ENCODE data around the gene TRIM4. TPM values are rescaled to one million over a fixed set of nuclear protein-coding genes. Genes with fewer than 3 reads are reported as not detected.
"Not testable (repeated sequence)": the region's sequence is repeated elsewhere in the genome, so short reads cannot be mapped to it uniquely, and the experiment has no call there.

The TRIM4 gene, protein sequence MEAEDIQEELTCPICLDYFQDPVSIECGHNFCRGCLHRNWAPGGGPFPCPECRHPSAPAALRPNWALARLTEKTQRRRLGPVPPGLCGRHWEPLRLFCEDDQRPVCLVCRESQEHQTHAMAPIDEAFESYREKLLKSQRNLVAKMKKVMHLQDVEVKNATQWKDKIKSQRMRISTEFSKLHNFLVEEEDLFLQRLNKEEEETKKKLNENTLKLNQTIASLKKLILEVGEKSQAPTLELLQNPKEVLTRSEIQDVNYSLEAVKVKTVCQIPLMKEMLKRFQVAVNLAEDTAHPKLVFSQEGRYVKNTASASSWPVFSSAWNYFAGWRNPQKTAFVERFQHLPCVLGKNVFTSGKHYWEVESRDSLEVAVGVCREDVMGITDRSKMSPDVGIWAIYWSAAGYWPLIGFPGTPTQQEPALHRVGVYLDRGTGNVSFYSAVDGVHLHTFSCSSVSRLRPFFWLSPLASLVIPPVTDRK
- 17.2 TPM for polyA plus RNA-seq (2013, experiment 1 of 2; ENCODE audit: insufficient read length)
- 18.5 TPM for polyA plus RNA-seq (2013, experiment 2 of 2; ENCODE audit: insufficient read length)

DNA sequence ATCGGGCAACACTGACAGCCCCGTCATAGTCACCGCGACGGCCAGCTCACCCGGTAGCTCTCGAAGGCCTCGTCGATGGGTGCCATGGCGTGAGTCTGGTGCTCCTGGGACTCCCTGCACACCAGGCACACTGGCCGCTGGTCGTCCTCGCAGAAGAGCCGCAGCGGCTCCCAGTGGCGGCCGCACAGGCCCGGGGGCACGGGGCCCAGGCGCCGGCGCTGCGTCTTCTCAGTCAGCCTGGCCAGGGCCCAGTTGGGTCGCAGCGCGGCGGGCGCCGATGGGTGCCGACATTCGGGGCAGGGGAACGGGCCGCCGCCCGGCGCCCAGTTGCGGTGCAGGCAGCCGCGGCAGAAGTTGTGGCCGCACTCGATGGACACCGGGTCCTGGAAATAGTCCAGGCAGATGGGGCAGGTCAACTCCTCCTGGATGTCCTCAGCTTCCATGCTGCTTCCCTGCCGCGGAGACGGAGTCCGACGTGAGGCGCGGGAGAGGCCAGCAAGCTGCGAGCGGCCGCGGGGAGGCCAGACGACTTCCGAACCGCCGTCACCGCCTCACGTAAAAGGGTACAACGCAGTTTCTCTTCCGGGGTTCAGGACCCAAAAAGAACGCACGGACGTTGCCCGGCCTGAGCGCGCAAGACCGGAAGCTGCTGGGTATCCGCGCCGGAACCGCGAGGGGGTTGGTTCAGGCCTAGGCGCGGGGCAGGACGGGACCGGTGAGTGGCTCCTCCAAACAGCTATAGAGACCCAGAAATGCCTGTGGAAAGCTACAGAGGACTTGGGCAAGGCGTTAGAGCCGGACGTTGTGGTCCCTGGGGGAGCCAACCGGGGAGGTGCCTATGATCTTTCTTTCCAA, at the start of gene TRIM4:
TRIM4 (minus strand) TSS at position 572 of the 855 bp plus-strand sequence; CDS start at position 443, 129 bp downstream.
- peak; percentile 94 for DNase-seq

DNA sequence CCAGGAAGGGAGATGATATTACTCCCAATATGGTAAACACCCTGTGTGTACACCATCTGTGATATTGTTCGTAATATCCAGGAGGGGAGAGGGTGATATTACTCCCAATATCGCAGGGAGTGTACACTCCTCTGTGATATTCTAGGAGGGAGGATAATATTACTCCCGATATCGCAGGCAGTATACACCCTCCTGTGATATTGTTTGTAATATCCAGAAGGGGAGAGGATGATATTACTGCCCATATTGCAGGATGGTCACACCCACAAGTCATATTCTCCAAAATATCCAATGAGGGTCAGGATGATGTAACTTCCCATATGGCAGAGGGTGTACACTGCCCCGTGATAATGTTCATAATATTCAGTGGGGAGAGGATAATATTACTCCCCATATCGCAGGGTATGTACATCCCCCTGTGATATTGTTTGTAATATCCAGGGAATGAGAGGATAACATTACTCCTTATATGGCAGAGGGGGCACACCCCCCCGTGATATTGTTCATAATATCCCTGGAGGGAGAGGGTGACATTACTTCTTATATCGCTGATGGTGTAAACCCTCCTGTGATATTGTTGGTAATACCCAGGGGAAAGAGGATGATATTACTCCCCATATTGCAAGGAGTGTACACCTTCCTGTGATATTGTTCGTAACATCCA, 39.4 kb upstream of the TRIM4 start:
- no peak for DNase-seq

DNA sequence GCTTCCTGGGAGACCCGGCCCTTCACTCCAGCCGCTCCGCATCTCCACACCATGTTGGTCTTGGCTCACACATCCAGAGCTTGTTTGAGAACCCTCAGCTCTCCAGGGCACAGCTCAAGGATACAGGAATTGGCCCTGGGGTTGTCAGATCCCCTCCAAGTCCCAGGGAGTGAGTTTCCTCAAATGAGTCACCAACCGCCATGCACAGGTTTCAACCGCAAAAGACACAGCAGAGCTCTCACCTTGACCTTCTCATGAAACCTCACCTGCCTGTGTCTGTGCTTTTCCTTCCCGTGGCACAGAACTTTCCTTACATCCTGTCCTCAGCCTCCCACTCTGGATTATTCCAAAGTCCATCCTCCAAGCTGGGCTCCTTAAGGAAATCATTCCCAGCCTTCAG, 35.9 kb upstream of the TRIM4 start:
- DNase-seq, result no peak

DNA sequence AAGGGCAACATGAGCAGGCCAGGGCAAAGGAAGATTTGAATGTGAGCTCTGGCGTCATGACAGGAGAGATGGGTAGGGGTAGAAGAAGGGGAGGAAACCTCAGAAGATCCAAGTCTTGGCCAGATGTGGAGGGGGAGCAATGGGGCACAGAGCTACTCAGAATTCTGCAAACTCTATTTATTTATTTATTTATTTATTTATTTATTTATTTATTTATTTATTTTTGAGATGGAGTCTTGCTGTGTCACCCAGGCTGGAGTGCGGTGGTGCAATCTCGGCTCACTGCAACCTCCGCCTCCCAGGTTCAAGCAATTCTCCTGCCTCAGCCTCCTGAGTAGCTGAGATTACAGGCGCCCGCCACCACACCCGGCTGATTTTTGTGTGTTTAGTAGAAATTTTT, 35.3 kb upstream of the TRIM4 start:
- DNase-seq, result not testable (repeated sequence)

DNA sequence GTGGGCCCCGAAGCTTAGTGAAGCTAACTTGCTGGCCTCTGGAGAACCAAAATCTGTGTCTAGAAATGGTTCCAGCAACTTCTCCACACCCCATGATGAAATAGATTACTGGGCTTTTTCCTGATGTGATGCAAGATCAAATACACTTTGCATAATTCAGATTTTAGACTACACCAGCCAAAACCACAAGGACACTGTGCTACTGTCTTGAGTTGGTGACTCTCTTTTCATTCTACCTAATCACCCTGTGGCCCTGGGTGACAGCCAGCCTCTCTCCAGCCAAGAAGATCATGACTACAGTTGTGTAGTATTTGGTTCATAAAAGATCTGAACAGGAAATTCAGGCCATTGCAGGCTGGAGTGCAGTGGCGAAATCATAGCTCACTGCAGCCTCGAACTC, 34.3 kb upstream of the TRIM4 start:
- DNase-seq, result peak; percentile 6

DNA sequence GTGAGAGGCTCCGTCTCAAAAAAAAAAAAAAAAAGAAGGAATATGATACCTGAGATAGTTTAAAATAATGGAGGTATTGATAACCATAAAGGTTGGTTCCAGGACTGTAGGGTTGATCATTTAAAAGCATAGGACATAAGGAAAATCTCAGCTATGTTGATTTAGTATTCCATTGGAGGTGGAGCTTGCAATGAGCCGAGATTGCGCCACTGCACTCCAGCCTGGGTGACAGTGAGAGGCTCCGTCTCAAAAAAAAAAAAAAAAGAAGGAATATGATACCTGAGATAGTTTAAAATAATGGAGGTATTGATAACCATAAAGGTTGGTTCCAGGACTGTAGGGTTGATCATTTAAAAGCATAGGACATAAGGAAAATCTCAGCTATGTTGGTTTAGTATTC, 33.3 kb upstream of the TRIM4 start:
- DNase-seq, result not testable (repeated sequence)

DNA sequence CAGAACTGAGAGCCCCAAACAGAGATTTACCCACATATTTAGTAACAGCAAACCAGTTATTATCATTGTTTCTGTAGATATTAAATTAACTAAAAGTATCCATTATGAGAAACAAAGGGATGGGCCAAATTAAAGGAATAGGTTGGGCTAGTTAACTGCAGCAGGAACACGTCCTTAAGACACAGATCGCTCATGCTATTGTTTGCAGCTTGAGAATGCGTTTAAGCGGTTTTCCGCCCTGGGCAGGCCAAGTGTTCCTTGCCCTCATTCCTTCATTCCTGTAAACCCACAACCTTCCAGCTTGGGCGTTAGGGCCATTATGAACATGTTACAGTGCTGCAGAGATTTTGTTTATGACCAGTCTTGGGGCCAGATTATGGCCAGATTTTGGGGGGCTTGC, 31.5 kb upstream of the TRIM4 start:
- not testable (repeated sequence) for DNase-seq

DNA sequence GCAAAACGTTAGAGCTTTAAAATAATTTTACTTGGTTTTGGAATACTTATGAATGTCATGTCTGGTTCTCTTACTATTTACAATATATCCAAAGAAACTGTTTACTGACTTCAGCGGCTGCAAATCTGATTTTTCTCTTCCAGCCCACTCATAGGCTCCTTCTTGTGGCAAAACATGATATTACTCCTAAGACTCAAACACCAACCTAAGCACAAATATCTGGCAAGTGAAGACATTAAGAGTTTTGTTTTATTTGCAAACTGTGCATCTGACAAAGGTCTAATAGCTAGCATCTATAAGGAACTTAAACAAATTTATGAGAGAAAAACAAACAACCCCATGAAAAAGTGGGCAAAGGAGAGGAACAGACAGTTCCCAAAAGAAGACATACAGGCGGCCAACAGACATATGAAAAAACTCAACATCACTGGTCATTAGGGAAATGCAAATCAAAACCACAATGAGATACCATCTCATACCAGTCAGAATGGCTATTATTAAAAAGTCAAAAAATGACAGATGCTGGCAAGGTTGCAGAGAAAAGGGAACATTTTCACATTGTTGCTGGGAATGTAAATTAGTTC, 30.4 kb upstream of the TRIM4 start:
- DNase-seq, result no peak

DNA sequence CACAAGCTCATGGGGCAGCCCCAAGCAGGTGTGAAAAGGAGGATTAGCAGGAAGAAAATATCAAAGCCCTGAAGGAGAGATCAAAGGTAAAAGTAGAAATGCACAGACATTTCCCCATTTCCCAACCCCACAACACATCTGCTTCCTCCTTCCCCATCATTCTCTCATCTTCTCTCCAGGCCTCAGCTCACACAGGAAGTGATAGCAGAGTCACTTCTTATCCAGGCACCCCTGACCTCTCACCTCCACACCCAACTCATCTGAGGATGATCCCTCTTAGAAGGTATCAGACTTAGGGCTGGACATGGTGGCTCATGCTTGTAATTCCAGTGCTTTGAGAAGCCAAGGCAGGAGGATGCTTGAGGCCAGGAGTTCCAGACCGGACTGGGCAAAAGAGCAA, 28.3 kb upstream of the TRIM4 start:
- no peak for DNase-seq

DNA sequence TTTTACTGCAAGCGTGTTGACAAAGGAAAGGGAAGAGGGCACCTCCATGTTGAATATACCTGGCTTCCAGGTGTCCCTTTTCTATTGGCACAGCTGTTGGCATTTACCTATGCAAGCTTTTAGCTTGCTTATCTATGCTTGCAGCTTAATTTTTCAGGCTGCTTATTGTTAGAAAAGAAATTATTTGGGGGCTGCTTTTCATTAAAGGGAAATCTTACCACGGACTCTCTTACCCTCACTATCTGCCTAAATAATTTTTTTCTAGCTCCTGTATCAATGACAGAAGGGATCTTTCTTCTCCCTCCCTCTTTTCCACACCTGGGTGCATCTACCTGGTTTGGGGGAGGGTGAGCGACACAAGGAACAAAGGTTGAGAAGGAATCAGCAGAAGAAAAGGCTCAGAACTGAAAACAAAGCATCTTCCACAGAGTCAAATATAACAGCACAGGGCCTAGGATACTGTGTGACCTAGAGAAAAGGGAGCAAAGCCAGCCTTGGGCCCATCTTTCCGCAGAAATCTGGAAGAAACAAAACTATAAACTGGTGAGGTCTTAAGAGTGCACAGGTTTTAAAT, 25.3 kb upstream of the TRIM4 start:
- DNase-seq, result no peak

DNA sequence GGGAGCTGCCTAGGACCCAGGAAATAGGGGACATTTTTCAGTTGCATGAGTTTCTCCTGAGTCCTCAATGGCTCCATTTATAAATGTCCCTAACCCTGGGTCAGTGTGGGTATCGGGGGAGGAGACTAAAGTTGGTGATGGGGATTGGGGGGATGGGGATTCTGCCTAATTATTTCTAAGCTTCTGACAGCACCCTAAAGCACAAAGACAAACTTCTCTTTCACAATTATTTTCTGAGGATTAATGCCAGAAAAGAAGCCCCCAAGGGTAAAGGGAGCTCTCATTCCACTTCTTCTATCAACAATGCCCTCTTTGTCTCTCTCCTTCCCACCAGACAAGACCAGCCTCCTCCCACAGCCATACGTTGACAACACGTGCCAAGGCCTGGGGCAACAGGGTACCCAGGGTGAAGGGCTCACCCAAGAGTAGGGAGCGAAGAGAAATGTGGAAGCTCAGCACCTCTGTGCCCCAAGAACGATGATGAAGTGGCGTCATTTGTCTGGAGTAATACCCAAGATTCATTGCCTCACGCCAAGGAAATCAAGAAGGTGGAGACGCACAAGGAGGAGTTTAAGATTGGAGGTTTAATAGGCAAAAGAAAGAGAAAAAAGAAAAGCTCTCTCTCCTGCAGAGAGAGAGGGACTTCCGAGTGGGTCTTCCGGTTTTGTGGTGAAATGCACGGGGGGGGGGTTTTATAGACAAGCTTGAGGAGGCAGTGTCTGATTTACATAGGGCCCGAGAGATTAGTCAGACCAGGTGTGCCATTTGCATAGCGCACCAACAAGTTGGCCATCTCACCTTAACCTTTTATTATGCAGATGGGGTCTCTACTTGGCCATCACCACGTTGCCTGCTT, 24.5 kb upstream of the TRIM4 start:
- DNase-seq, result no peak

DNA sequence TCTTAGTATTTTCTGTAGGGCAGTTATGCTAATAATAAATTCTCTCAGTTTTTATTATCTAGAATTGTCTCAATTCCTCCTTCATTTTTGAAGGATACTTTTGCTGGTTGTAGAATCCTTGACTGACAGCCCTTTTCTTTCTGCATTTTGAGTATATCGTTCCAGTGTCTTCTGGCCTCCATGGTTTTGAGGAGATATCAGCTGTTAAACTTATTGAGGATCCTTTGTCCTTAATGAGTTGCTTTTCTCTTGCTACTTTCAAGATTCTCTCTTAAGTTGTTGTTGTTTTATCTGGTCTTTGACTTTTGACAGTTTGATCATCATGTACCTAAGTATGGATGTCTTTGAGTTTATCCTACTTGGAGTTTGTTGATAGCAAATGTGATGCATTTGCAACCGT, 19.0 kb upstream of the TRIM4 start:
- no peak for DNase-seq

DNA sequence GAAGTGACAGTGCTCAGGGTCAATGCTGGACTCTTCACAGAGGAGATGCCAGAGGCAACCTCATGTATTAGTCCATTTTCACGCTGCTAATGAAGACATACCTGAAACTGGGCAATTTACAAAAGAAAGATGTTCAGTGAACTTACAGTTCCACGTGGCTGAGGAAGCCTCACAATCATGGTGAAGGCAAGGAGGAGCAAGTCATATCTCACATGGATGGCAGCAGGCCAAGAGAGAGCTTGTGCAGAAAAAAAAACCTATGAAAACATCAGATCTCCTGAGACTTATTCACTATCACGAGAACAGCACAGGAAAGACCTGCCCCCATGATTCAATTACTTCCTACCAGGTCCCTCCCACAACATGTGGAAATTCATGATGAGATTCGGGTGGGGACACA, 15.7 kb upstream of the TRIM4 start:
- DNase-seq, result not testable (repeated sequence)

DNA sequence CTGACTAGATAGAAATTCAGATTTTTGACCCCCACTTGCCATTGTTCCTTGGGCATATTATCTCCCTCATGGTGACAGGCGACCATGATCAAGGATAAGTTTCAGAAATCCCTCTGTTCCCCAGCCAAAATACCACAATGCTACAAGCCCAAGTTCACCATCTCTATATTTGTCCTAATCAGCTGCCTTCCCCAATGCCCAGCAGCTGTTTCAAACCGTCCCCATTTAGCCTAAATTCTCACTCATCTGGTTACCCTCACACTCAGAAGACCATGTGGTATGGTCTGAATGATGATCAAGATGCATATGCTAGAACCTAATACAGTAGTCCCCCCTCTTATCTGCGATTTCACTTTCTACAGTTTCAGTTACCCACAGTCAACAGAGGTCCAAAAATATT, 11.0 kb upstream of the TRIM4 start:
- no peak for DNase-seq

DNA sequence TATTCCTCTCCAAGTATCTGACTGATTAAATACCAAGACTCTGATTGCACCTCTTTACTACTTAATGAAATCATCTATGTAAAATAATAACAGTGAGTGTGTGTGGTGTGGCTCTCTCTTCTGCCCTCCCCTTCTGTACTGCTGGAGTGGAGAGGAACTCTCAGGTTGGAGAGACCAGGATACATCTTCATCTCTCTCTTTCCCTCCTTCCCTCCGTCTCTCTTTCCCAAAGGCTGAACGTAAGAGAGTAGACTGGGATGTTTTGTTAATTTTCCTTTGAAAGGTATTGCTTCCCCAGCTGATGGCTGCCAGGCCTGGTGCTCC, 10.4 kb upstream of the TRIM4 start:
- no peak for DNase-seq

DNA sequence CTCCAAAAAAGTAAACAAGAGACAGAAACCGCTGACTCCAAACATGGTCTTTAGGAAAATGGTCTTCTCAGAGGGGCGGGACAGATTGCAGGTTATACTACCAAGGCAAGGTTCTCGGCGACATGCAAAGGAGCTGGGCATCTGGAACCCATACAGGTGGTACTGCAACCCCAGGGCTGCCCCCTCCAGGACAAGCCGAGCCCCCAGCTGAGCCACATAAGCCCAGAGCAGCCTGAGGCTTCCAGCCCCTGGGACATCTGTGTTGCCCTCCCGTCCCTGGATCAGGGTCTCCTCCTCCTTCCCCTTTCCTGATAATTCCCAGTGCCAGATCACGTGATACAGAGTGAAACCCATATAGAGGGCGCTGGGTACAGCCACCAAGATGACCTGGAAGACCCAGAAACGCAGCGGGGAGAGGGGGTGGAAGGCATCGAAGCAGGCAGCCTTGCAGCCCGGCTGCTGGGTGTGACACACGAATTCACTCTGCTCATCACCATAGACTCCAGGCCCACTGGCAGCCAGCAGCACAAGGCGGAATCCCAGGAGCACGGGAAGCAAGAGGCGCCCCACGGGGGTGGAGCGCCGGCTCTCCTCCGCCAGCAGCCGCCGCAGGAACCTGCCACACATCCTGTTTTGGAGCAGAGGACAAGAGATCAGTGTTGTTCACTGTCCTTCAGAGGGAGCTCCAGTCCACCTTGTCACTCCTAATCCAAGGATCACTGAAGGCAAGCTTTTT, 9.8 kb upstream of the TRIM4 start, which contains the start of gene GJC3:
GJC3 (minus strand) TSS at position 627 of the 736 bp plus-strand sequence; CDS start at position 627, 0 bp downstream.
- peak; percentile 65 for DNase-seq

DNA sequence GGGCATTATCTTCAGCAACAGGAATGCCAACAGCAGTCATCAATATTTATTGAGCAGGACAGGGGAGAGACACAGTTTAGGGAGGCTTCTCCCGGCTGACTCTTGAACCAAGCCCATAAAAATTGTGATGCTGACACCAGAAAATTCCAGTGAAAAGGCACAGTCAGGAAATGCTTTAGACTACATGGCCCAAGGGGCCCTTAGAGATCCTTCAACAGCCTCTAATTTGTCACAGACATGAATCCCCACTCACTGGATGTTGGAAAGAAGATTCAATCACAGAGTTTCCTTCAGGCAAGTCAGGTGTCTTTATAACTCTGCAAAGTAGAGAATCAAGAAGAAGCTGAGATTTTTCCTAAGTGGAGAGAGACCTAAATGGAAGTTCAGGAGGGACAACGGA, 8.9 kb upstream of the TRIM4 start:
- DNase-seq, result no peak

DNA sequence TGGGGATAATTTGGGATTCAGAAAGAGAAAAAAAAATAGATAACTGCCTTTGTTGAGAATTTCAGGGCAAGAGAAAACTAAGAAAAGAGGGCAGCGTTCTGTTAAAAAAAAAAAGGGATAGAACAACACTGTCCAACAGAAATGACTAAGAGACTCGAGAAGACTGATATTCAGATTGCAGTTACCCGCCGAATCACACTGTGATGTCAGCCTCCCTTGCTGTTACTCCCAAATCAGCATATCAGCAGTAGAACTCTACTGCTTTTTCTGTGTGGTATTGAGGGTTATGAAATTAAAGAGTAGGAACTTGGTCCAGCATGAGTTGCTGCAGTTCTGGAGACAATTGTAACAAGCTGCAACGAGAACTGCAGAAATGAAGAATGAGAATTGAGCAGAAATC, 8.2 kb upstream of the TRIM4 start:
- no peak for DNase-seq

DNA sequence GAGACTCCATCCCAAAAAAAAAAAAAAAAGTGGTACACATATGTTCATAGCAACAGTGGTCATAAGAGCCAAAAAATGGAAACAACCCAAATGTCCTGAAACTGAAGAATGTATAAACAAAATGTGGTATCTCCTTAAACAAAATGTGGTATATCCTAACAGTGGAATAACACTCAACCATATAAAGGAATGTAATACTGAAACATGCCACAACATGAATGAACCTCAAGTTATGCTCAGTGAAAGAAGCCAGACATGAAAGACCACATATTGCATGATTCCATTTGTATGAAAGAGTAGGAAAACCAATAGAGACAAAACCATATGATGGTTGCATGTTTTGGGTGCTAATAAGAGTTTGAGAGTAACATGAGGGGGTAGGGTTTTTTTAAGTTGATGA, 7.0 kb upstream of the TRIM4 start:
- DNase-seq, result no peak

DNA sequence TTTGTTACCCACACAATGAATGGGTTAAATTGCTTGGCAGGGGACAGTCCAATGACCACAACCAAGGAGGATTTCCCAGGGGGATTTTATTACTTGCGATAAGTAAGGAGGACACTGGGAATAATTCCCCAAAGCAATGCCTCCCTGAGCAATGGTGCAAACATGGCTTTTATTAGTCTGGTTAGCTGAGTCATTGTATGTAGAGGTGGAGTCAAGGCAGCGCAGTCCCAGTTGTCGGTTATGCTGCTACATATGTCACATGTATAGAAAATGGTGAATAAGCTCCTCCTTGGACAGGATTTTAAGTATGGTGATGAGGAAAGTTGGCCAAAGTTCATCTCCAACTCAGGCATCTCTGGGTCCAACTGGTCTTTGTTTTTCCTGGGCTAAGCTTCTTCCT, 3.9 kb upstream of the TRIM4 start:
- DNase-seq, result no peak
